Left ventricle myocardium superior (tissue), 1 donor: ENCODE data around the gene RAMP3. TPM values are rescaled to one million over a fixed set of nuclear protein-coding genes. Genes with fewer than 3 reads are reported as not detected.

Experiments
- ATAC-seq: fragments of 200-7000 bp; cut with Tn5 transposase; one replicate; pipeline ENCODE4 v1.9.1; 2020; ENCODE audit warnings: mild to moderate bottlenecking, moderate library complexity
- DNase-seq: peaks from one replicate; pipeline ENCODE4 v3.0.0-alpha.2; 2020
- intact Hi-C: fragments of 100-400 bp; cut with micrococcal nuclease; formaldehyde crosslinking; loops from one replicate; pipeline ENCODE4 v1.11.0; 2022
- total RNA-seq: library from RNA; stranded (reverse); fragmentation: NEBNext Ultra II Directional; extraction: Animal tissue kit (Norgen Biotek cat#: 25700); gene quantifications from one replicate; pipeline ENCODE4 v1.2.1, GENCODE V29; 2021
- donor health status: DM: no; HTN: yes; CAD: no; lungs with severe emphysema.

Gene RAMP3
- total RNA-seq, 1 donor from 2014 or later, result 36.0 TPM

- ATAC-seq, result no peak
Measured at GRCh38 chr7:45129181-45129800, 28.3 kb upstream of the RAMP3 start.

GRCh38 chr7:45129906-45130305 lies 27.7 kb upstream of the RAMP3 start:
- intact Hi-C loops, result no loop called here
- DNase-seq, result no peak
- no peak for ATAC-seq

More at GRCh38 chr7:45129181-45129800, 28.3 kb upstream of the RAMP3 start:
- intact Hi-C loops, result no loop called here
- no peak for DNase-seq

- DNase-seq (no peak), ATAC-seq (no peak)
- intact Hi-C loops, result no loop called here
Measured at GRCh38 chr7:45130910-45131309, 26.7 kb upstream of the RAMP3 start.

GRCh38 chr7:45131891-45132290 lies 25.7 kb upstream of the RAMP3 start:
- intact Hi-C loops, result no loop called here
- DNase-seq (no peak), ATAC-seq (no peak)

DNA sequence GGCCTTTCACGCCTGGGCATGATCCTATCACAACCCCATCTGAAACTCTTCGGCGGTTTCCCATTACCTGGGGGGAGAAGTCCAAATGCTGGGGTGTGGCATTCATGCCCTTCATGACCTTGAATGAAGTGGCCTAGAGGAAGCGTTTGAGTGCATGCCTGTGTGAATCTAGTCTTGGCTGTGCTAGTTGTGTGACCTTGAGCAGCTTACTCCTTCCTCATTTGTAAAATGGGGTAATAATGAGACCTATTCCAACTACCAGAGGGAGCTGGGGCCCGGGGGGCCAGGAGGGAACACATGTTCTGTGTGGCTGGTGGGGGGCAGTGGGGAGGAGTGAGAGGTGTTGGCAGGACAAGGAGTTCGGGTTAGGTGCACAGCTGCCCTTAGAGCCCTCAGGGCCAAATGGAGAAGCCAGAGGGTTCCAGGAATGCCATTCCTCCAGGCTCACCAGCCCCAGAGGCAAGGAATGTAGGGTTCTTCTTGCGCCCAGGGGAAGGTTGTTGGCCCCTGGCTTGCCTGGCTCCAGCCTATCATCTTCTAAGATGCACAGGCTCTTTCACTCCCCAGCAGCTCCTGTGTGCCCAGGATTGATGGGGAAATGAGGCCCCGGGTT lies 24.8 kb upstream of the RAMP3 start:
- DNase-seq (no peak), ATAC-seq (no peak)
- intact Hi-C loops, result no loop called here

DNA sequence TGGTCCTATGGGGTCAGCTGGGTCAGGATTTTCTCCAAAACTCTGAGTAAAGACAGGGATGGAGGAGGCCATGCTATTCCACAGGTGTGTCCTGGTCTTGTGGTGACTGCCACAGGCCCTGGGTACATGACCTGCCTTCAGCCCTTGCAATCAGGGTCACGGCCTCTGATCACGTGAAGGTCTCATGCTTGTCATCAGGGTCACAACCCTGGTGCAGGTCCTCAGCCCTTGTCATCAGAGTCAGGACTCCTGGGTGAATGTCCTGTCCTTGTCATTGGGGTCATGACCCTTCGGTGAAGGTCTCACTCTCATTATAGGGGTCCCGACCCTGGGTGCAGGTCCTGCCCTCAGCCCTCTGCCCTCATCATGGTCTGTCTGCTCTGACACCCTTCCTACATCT lies 24.2 kb upstream of the RAMP3 start:
- DNase-seq, result no peak
- no peak for ATAC-seq
- intact Hi-C loops, result no loop called here

DNA sequence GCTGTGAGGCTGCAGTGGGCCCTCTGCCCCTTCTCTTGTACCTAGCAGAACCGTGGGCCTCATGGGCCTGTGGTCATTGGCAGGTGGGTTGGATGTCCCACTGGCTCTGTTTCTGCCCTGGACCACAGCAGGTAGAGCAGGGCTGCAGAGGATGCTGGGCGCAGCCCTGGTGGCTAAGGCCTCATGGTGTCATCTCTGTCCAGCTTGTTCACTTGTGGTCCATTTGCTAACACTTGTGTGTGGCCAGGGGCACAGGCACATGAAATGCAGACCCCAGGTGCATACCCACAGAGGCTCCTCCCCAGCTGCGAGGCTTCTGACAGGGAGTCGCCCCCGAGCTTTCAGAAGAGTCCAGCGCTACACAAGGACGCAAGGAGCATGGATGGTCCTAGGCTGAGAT lies 23.7 kb upstream of the RAMP3 start:
- intact Hi-C loops, result no loop called here
- ATAC-seq (no peak), DNase-seq (no peak)

GRCh38 chr7:45136106-45137060 lies 21.2 kb upstream of the RAMP3 start:
- ATAC-seq (peak; percentile 82), DNase-seq (no peak)
- intact Hi-C loops, result no loop called here

GRCh38 chr7:45138433-45139267 lies 18.9 kb upstream of the RAMP3 start:
- DNase-seq (no peak), ATAC-seq (no peak)
- intact Hi-C loops, result no loop called here

- intact Hi-C loops, result no loop called here
- ATAC-seq (no peak), DNase-seq (no peak)
Measured at GRCh38 chr7:45140827-45141226, 16.8 kb upstream of the RAMP3 start.

- no peak for DNase-seq
- intact Hi-C loops, result no loop called here
- no peak for ATAC-seq
Measured at GRCh38 chr7:45143616-45144015, 14.0 kb upstream of the RAMP3 start.

- DNase-seq, result no peak
- ATAC-seq, result no peak
- intact Hi-C loops, result no loop called here
Measured at GRCh38 chr7:45145881-45146280, 11.7 kb upstream of the RAMP3 start.

- ATAC-seq (no peak), DNase-seq (no peak)
- intact Hi-C loops, result no loop called here
Measured at GRCh38 chr7:45146531-45147379, 10.8 kb upstream of the RAMP3 start.

- intact Hi-C loops, result no loop called here
- DNase-seq (no peak), ATAC-seq (no peak)
Measured at GRCh38 chr7:45147858-45148652, 9.5 kb upstream of the RAMP3 start.

GRCh38 chr7:45148653-45148973 lies 9.0 kb upstream of the RAMP3 start:
- ATAC-seq (no peak), DNase-seq (no peak)
- intact Hi-C loops, result no loop called here

DNA sequence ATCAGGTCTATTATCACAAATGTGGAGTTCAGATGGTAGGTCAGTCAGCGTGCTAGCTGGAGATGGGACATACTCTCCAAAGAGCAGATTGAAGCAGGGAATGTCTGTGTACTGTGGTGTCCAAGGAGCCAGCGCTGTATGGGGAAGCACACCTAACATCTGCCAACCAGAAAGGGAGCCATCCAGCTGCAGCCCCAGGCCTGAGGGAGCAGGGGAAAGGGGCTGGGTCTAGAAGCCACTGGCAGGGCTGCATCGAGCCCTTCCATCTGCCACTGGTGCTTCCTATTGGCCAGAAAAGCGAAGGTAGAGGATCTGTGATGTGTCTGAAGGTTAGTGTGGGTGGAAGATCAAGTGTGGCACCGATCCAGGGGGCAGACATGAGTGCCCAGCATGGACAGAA lies 8.0 kb upstream of the RAMP3 start:
- DNase-seq (no peak), ATAC-seq (no peak)
- intact Hi-C loops, result loop anchor here (5.0 kb wide), 1 partner anchor 108 kb away; no protein-coding TSS in a partner anchor

DNA sequence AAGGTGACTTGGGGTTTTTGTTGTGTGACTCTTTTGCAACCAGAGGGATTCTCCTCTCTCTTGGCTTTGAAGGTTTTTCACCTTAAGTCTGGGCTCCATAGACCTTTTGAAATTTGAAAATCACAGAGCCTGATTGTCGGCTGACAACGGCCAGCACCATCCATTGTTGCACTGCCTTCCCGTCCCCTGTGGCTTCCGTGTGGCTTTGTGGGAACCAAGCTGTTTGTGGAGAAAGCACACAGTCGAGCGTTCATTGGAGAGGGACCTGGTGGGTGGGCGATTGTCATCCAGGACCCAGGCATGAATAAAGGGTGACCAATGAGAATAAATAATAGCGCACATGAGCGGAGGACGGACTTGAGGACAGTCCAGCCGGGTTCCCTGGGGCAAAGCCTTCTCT lies 7.4 kb upstream of the RAMP3 start:
- no peak for ATAC-seq
- no peak for DNase-seq
- intact Hi-C loops, result loop anchor here (5.0 kb wide), 1 partner anchor 107 kb away; no protein-coding TSS in a partner anchor
